ENCODE measurements around the gene CDCP1.

DNA sequence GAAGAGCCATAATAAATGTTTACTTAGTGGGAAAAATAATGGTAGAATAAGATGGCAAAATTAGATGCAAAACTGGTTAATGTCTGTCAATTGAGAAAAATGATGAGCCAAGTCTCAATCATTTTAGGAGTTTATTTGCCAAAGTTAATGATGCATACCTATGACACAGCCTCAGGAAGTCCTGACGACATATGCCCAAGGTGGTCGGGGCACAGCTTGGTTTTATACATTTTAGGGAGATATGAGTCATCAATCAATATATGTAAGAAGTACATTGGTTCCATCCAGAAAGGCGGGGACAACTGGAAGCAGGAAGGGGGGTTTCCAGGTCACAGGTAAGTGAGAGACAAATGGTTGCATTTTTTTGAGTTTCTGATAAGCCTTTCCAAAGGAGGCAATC is 88.6 kb downstream of the CDCP1 start:
- TF ChIP-seq, protein P1, sequence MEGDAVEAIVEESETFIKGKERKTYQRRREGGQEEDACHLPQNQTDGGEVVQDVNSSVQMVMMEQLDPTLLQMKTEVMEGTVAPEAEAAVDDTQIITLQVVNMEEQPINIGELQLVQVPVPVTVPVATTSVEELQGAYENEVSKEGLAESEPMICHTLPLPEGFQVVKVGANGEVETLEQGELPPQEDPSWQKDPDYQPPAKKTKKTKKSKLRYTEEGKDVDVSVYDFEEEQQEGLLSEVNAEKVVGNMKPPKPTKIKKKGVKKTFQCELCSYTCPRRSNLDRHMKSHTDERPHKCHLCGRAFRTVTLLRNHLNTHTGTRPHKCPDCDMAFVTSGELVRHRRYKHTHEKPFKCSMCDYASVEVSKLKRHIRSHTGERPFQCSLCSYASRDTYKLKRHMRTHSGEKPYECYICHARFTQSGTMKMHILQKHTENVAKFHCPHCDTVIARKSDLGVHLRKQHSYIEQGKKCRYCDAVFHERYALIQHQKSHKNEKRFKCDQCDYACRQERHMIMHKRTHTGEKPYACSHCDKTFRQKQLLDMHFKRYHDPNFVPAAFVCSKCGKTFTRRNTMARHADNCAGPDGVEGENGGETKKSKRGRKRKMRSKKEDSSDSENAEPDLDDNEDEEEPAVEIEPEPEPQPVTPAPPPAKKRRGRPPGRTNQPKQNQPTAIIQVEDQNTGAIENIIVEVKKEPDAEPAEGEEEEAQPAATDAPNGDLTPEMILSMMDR (conservative IDR thresholded peaks at IDR 0.05): no peak
- no peak for TF ChIP-seq EZH2 (IDR thresholded peaks at IDR 0.05; ENCODE audit: low read depth)

All from PC-9 (cell line).